Measurements from ENCODE around the gene RGS12. TPM values are rescaled to one million over a fixed set of nuclear protein-coding genes. Genes with fewer than 3 reads are reported as not detected.
"Not testable (repeated sequence)": the region's sequence is repeated elsewhere in the genome, so short reads cannot be mapped to it uniquely, and the experiment has no call there.

RGS12 gene
- total RNA-seq, 1 donor from 2014 or later, result 4.4 TPM

DNA sequence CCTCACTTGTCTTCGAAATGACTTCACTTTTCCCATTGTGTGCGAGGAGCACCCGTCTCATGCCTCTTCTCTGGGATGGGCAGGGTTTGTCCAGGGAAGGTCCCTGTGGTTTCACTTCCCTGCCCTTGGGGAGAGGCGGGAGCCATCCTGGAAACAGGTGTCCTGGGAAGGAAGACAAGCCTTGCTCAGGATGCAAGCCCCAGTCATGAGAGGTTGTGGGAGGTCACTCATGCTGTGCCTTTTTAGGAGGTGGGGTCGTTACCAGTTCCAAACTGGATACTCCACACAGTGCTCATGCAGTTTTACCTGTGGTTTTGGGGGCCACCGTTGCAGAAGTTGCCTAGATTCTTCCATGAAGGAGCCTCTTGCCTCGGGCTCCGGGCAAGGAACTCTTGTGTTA, 3.8 kb downstream of the RGS12 start:
- intact Hi-C loops (cut with micrococcal nuclease), result loop anchor here (10.0 kb wide), 1 partner anchor 192 kb away; no protein-coding TSS in a partner anchor

DNA sequence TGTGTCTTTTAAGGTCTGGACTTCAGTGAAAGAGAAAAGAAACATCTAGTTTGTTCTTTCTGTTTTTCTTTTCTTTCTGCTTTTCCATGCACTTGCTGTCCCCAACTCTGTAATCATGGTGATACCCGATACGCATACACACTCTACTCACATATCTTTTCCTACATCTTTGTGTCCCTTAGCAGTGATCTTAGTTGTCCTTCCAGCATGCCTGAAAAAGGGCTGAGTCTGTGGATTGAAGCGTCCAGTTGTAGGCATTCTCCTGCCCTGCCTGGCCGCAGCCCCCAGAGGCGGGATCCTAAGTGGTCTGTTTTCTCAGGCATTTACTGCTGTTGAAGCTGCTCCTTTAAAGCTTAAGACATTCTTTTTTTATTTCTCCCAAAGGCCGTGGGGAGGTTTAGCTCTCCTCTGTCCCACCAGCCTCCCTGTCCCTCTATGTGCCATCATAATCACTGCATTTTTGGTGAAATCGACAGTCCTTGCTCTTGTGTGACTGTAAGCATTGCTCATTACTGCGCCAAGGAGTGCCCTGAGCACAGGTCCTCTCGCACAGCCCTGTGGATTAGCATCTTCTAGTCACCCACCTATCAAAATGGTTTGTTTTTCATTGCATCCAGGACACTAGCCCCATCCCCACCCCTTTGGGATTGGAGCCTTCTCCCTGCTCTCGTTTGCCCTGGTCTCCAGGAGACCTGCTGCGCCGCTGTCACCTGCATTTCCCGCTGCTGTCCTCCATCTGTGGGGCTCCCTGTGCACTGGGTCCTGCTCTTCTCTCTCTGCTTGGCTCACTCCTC, 4.4 kb downstream of the RGS12 start:
- intact Hi-C loops (cut with micrococcal nuclease), result loop anchor here (10.0 kb wide), 1 partner anchor 192 kb away; no protein-coding TSS in a partner anchor

DNA sequence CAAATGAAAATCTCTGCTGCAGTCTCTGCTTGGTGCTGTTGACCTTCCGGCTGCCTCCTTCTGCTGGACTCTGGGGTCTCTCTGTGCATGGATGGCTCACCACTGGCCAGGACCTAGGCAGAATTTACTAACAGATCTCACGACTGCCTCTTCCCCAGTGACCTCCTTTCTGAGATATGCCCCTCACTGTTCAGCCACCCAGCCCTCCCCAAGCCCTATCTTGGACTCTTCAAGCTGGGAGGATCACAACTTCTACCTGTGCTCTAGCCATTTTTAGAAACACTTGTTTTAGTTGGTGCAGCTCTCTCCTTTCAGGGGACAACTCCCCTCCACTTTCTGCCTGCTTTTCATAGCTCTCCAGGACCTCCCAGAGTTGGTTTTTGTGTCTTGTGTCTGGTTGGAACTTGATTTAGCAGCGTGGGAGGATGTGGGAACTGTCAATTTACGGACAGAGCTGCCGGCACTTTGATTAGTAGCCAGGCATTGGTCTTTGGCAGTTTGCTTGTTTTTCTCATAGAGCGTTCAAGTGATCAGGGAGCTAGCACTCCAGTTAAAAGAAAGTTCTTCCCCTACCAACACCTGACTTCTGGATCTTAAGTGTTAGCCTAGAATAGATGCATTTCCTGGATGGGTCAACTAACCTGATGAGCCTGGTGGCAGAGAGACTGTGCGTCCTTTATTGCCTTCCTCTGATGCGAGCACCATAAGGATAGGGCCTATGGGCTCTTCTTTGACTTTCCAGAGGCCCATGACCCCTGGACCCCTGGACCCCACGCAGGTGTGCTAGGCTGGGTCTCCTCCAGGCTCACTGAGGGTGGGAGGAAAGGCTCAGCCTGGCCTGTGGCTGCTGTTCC, 6.5 kb downstream of the RGS12 start:
- intact Hi-C loops (cut with micrococcal nuclease), result loop anchor here (10.0 kb wide), 1 partner anchor 195 kb away; no protein-coding TSS in a partner anchor

DNA sequence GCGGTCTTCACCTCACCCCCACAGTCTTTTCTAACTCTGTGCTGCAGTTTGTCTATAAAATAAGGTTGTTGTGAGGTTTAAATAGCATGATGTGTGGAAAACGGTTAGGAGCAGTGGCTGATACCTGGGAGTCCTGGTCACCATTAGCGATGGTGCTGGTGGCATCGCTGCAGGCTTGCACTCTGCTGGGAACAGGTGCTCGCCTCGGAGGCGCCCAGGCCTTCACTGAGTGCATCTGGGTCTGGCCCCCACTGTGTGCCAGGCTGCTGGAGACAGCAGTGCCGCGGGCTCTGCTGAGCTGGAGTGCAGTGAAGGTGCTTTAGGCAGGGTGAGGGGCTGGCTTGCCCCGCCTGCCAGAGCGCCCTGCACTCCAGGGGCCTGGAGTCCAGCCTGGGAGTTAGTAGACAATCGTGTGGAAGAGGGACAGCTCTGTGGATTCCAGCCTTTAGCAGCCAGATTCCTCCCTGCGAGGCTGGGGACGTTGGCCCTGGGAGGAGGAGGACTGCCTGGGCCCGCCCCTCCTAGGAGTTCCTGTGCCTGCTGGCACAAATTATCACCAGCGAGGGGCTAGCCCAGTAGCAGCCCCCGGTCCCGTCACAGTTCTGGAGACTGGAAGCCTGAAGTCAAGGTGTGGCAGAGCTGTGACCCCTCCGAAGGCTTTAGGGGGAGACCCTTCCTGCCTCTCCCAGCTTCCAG, 7.3 kb downstream of the RGS12 start:
- intact Hi-C loops (cut with micrococcal nuclease), result loop anchor here (10.0 kb wide), 1 partner anchor 195 kb away; no protein-coding TSS in a partner anchor

DNA sequence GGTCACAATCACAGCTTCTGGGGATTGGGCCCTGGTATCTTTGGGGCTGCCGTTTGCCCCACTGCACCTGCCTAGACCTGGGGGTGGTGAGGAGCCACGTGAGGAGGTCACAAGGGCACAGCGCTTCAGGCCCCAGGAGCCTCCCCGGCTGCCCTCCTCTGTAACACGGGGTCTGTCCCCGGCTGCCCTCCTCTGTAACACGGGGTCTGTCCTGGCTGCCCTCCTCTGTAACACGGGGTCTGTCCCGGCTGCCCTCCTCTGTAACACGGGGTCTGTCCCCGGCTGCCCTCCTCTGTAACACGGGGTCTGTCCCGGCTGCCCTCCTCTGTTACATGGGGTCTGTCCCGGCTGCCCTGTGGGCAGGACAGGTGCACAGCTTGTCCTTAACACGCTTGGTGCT, 8.1 kb downstream of the RGS12 start:
- intact Hi-C loops (cut with micrococcal nuclease), result not testable (repeated sequence)

DNA sequence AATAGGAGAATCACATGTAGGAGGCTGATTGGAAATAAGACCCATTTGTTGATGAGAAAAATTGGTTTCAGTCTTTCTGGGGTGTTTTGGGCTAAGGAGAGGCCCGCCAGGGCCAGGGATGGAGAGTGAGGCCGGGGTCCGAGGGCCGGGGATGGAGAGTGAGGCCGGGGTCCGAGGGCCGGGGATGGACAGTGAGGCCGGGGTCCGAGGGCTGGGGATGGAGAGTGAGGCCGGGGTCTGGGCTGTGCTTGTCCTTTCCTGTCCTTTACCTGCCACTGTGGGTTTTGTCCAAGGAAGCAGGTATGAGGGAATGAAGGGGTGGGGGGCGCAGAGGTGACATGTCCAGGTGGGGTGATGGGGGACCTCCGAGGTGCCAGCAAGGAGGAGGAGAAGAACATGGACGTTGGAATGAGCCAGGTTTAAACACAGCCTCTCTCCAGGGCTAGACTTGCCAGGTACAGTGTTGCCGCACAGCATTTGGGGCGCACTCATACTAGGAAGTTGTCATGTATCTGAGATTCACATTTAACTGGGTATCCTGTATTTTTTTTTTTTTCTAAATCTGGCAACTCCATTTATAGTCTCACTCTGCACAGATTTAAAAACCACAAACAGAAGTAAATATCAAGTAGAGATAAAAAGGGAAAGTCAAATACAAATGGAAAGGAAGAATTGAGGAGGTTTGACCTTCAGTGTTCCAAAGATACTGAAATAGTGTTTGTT, 8.8 kb downstream of the RGS12 start:
- intact Hi-C loops (cut with micrococcal nuclease), result loop anchor here (1.0 kb wide), 1 partner anchor 9 kb away; no protein-coding TSS in a partner anchor

DNA sequence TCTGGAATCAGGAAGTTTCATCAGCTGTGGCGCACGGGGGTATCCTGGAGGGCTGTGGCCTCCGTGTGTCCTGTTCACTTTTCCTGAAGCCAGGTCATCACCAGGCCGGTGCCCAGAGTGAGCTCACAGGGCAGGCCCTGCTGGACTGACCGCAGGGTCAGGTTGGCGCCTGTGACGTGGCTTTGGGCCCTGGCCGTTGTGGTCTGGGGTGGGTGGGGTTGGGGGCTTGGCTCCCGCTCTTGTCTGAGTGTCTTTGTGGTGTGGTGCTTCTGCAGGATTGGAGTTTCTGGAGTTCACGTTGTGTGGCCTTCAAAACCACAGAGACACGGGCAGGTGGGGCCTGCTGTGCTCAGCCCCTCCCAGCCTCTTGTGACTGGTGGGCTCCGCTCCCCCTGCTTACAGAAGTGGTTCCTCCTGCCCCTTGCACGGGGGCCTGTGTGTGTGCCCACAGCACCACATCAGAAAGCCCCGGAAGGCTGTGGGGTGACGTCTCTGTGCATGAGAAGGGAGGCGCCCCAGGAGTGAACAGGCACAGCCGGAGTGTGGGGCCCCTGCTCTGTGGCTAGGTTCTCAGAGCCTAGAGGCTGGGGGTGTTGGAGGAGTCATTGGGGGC, 9.5 kb downstream of the RGS12 start:
- intact Hi-C loops (cut with micrococcal nuclease), result loop anchor here (1.0 kb wide), 1 partner anchor 10 kb away; no protein-coding TSS in a partner anchor

DNA sequence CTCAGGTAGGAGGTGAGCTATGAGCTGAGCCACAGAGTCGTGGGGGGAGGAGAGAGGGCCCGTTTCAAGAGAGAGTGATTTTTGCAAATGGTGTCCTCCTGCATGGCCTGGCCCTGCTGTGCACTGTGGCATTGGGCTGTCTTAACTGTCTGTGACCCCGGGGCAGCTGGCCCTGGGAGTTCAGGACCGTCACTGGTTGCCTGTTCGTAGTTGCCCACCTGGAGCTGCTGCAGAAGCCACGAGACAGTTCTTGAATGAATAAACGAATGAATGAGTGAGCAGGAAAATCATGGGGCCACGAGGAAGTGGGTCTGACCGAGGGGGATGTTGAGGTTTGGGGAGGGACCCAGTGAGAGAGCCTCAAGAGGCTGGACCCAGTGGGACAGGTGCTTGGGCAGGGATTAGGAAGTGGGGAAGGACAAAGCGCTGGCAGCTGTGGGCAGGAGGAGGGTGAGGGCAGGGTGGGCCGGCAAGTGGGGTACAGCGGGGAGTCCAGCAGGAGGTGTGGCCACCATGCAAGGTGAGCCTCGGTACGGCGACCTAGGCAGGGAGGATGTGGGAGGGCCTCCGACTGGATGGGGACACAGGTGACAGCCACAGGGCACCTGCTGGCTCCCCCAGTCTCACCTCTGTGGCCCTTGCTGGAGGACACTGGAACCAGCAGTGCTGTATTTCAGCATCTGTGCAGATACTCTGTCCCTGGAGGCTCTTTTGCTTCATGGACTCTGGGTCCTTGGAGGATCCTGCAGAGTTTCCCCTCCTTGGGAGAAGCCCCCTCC, 10.2 kb downstream of the RGS12 start:
- intact Hi-C loops (cut with micrococcal nuclease), result loop anchor here (1.0 kb wide), 1 partner anchor 11 kb away; no protein-coding TSS in a partner anchor

DNA sequence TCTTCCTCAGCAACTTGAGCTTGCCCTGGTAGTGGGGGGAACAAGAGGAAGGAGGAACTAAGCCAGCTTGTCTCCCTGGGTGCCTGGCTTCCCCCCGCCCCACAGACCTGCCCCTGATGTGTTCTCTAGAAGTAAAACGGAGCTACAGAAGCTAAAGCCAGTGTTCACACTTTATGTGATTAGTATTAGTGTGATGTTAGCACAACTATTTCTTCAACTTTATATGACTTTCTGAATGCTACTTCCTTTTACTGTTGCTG, 10.7 kb downstream of the RGS12 start:
- intact Hi-C loops (cut with micrococcal nuclease), result no loop called here

DNA sequence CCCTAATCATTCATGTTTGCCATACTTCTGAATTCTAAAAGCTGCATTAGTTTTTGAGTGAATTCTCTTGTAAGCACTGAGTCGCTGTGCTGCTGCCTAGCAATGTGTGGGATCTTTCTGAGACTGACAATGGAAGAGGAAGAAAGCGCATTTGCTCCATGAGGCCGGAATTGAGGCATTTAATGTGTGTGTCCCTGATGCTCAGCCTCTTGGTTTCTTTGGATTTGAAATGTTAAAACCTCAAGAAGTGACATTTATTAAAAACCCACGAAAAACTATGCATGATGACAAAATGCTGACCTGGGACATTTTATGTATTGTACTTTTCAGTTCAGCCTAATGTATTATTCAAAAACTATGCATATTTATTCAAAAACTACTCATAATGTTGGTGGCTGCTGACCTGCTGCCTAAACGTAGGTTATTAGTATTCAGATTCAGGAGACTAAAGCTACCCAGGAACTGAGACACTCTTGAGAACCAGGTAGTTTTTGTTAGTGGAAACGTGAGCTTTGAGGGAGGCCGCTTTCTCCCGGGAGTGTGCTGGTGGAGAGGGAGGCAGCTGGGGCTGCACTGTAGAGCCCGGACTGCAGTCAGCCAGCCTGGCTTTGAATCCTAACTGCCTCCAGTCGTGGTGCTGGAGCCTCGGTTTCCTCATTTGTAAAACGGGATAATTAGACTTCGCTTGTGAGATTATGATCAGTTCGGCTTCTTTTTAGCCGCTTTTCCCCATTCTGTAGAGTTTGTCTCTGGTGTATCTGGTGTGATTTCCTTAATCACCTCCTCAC, 11.3 kb downstream of the RGS12 start:
- intact Hi-C loops (cut with micrococcal nuclease), result no loop called here

DNA sequence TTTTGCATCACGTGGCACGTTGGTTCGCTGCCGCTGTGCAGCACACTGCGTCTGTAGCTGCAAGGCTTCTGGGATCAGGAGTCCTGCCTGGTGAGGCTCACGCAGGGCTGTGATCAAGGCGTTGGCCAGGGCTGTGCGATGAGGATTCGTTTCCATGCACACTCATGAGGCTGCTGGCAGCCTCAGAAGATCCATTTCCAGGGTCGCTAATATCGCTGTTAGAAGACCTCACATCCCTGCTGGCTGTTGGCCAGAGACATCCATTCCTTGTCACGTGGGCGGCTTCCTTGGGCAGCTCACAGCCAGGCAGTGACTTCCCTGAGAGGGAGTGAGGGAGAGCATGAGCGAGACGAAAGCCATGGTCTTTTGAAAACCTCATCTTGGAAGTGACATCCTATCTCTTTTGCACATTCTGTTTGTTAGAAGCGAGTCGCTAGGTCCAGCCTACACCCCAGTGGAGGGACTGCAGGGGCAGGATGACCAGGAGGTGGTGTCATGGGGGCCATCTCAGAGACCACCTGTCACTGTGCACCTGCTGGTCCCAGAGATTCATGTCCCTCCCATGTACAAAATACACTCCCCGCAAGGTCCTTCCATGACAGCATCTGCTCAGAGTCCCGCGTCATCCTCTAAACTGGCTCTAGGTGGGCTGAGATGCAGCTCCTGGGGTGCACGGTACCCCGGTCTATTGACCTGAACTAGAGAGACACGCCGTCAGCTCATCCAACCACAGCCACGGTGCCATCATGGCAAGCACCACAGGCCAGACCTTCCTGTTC, 12.2 kb downstream of the RGS12 start:
- intact Hi-C loops (cut with micrococcal nuclease), result no loop called here

DNA sequence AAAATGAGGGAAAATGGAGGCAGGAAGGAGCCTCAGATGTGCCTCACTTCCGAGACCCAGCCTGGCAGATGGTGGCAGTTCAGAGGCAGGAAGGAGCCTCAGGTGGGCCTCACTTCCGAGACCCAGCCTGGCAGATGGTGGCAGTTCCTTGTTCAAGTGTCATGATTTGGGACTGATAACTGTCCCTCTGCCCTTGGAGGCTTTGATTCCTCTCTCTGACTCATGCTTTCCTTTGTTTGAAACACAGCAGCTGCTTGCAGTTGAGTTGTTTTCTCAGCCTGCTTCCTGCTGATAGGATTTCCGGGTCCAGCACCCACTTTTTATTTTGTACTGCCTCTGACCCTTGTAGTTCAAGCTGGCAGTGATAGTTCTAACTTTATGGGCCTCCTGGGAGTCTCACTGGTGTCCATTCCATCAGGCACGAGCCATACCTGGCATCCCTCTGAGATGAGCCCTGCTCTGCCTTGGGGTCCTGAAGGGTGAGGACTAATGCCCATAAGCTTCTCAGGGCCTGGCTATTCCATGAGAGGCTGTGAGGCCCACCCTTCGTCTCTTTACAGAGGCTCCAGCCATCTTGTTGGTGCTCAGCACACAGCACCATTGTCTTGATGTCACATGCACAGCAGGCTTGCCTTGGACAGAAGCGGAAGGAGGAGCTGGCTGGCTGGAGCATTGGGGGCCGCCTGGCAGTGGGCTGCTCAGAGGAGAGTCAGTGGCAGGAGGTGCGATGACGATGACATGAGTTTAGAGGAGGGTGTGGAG, 13.0 kb downstream of the RGS12 start:
- intact Hi-C loops (cut with micrococcal nuclease), result no loop called here

DNA sequence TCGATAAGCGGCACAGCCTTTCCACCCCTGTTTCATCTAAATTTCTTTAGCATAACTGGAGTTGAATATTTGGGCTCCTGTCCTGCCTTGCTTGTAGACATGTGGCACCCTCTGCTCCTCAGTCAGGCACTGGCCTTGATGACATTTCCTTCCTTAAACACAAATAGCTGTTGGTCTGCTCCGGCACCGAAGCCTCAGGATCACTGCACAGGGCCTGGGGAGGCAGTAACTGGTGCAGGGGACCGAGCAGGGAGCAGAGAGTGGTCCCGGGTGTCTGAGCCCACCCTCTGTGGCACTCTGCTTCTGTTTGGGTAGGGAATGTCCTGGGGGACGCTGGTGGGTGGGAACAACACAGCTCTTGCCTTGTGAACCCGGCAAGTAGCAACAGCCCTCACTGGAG, 13.6 kb downstream of the RGS12 start:
- intact Hi-C loops (cut with micrococcal nuclease), result no loop called here

DNA sequence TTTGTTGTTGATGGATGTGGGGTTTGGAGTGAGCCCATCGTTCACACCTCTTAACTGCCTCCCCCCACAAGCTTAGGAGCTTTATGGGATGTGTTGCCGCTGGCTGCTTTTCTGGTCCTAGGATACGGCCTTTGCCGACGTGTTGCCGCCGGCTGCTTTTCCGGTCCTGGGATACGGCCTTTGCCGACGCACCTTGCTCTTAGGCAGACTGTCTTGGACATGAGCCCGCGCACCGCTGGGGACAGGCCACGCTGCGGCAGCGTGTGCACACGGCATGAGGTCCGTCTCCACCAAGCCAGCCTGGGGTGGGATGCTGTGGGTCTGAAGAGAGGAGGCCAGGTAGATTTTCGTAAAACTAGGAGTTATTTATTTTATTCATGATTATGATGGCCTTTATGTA, 14.2 kb downstream of the RGS12 start:
- intact Hi-C loops (cut with micrococcal nuclease), result no loop called here

DNA sequence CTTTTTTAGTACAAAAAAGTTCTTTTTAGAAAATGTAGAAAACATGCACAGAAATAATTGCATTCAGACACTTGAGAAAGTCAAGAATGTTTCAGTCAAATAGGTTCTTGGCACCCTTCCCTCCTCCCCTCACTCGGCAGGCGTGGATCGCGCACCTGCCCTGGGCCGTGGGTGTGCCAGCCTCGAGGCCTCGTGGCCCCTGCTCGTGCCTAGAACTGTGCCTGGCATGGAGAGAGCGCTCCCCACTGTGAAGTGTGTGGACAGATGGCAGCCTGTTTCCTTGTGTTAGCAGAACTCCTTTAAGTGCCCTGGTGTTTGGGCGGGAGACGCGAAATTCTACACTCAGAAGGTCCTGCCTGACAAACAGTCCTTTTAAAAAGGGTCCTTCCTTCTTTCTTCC, 14.7 kb downstream of the RGS12 start:
- intact Hi-C loops (cut with micrococcal nuclease), result no loop called here

DNA sequence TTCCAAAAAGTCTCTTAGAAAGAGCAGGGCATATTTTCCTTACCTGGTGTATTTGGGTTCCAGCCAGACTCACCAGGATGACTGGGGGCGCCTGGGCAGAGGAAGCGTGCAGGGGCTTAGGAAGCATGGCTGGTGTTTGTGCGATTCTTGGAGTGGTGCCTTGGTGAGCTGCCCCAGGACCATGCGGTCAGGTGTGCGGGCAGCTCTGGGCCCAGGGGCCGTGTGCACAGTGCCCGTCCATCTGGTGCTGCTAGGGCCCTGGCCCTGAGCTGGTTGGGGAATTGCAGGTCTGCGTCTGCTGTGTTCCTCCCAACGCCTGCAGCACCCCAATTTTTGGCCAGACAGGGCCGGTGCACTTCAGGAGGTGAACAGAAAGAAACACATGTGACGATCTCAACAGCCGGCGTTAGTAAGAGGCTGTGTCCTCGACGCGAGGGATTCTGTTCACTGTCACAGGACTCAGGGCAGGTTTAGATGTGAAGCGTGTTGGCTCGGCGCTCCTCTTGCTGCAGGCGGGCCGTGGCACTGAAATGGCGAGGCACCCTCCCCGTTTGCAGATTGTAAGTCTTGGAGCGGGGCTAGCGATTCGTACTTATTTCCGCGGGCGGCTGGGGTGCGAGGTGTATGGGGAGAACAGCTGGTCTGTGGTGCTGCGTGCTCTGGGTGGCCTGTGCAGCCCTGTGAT, 15.2 kb downstream of the RGS12 start:
- intact Hi-C loops (cut with micrococcal nuclease), result no loop called here

DNA sequence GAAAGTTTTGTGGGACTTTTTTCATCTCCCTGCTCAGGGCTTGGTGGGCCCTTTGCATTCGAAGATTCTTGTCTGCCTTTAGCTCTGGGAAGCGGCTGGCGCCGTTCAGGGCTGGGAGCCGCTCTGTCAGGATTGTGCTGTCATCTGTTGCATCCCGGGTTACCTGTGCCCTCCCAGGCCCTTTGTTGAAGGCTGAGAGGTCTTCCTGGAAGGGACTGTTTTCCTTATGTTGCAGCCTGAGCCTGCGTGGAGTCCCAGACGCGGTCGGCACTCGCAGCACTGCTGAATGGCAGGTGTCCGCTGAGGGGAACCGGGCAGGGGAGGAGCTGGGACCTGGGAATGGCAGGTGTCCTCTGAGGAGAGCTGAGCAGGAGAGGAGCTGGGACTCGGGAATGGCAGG, 15.9 kb downstream of the RGS12 start:
- intact Hi-C loops (cut with micrococcal nuclease), result no loop called here

All from T-helper 2 cell treated with Interferon-gamma antibody and Interleukin-4, amounts not matched to agents 100 ng/mL and 5 ng/mL, for 36 hours (primary cell).